Psoas muscle (tissue), 8 donors: ENCODE measurements around the gene PRIM2. TPM values are rescaled to one million over a fixed set of nuclear protein-coding genes. Genes with fewer than 3 reads are reported as not detected.
"Not testable (repeated sequence)": the region's sequence is repeated elsewhere in the genome, so short reads cannot be mapped to it uniquely, and the experiment has no call there.

Experiments used
- ATAC-seq, 4 donors: fragments of 200-7000 bp; cut with Tn5 transposase; one replicate each; pipeline ENCODE4 v1.9.1; 2020; ENCODE audit warnings: moderate library complexity in 3 of 4, mild to moderate bottlenecking in 2 of 4
- DNase-seq, 2 donors: peaks; one replicate each; pipeline ENCODE4 v3.0.0-alpha.2; 2020
- H3K27ac ChIP-seq: fragments of 200-600 bp; one replicate; pipeline ENCODE4 v1.8.0; 2022
- H3K27me3 ChIP-seq, 3 donors: fragments of 200-600 bp in 1 of 3; one replicate each; pipeline versions ENCODE4 v1.6.1 to v1.8.0; 2013 to 2022; ENCODE audit warnings: low read length in 2 of 3, mild to moderate bottlenecking in 2 of 3, moderate library complexity in 1 of 3; ENCODE audit not compliant: insufficient read depth in 3 of 3
- H3K36me3 ChIP-seq, 2 donors: fragments of 200-600 bp in 1 of 2; one replicate each; pipeline versions ENCODE4 v1.6.1 to v1.8.0; 2013 to 2022; ENCODE audit warnings: low read depth in 1 of 2, mild to moderate bottlenecking in 1 of 2, moderate library complexity in 1 of 2; ENCODE audit not compliant: insufficient read depth in 1 of 2
- H3K4me1 ChIP-seq: fragments of 200-600 bp; one replicate; pipeline ENCODE4 v1.8.0; 2022
- H3K4me3 ChIP-seq: fragments of 200-600 bp; one replicate; pipeline ENCODE4 v1.8.0; 2022; ENCODE audit warnings: mild to moderate bottlenecking
- H3K9me3 ChIP-seq: fragments of 200-600 bp; one replicate; pipeline ENCODE4 v1.8.0; 2022
- WGBS, 3 donors: extraction: QIAGEN DNeasy Blood & Tissue Kit; methylation state at CpG; one replicate each; pipeline versions ENCODE4 v1.1.6 to v1.1.7; 2013; 5-methylcytosine and 5-hydroxymethylcytosine counted together
- intact Hi-C, 2 donors: fragments of 100-400 bp; cut with DNase I; formaldehyde crosslinking; loops; one replicate each; pipeline versions ENCODE4 v1.11.0 to v1.14.2; 2022
- polyA plus RNA-seq, 3 donors: library from polyadenylated mRNA; stranded (reverse); fragments of 200-250 nt; gene quantifications; one replicate each; pipeline ENCODE4 v1.2.3, GENCODE V29; 2013
- total RNA-seq, 4 donors: library from RNA; stranded (reverse); fragmentation: NEBNext Ultra II Directional in 2 of 4; extraction: Animal tissue kit (Norgen Biotek cat#: 25700) in 2 of 4; gene quantifications; one replicate each; pipeline versions ENCODE4 v1.2.1 to v1.2.4, GENCODE V29; 2021 to 2023
- donor health status: healthy with polysubstance abuse.
- donor health status: DM: no; HTN: no; CAD: no; lungs with moderate emphysema.
- donor health status: Bipolar disorder and iron deficiency.
- donor health status: healthy.
- donor health status: DM: yes; HTN: yes; CAD: no.
- donor health status: DM: no; HTN: no; CAD: no.
- donor health status: DM: no; HTN: no; CAD: no.
- donor health status: DM: yes; HTN: yes; CAD: no.

Gene PRIM2
- total and polyA plus RNA-seq, 7 donors: 1.7 to 5.9 (median 2.5) TPM

DNA sequence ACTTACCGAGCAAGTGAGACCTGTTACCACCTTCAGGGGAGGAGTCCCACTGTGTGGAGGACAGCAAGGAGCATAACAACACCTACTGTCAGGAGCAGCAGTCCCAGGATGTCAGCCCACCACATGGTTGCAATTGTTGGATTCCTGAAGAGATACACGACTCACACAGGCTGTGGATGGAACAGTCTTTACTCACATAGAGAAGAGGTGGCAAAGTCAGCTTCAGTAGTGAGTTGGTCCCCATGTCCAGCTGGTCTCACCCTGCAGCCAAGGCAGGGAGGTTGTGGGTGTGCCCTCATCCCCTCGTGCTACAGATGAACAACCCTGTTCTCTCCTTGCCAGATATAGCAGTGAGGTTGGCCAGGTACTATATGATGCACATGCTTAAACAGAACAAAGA, 171.1 kb downstream of the PRIM2 start:
- H3K4me1 ChIP-seq, H3K9me3 ChIP-seq, DNase-seq, ATAC-seq, H3K27me3 ChIP-seq, intact Hi-C loops, H3K27ac ChIP-seq, H3K4me3 ChIP-seq, H3K36me3 ChIP-seq: not testable (repeated sequence)
- WGBS, 3 donors: 78 to 88% (median 78%) methylated on average over 3 of the region's 3 CpGs

DNA sequence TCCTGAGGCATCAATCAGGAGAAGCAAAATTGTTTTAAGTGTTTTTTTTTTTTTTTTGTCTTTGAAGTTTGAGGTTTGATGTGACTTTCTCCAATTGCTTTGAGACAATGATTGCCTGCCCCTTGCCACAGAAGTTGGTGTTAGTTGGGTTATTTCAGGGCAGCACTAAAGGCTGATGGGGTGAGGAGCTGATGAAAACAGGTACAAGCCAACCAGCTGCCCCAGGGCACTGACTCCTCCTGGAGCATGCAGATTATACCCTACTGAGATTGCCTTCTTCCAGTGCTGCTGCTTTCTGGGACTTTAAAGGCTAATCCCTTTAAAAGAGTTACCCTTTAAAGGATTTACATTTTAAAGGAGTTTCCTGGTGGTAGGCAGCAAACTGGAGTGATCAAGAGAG, 172.5 kb downstream of the PRIM2 start:
- H3K9me3 ChIP-seq, DNase-seq, ATAC-seq, intact Hi-C loops, H3K4me3 ChIP-seq, H3K4me1 ChIP-seq, H3K27ac ChIP-seq, H3K36me3 ChIP-seq, H3K27me3 ChIP-seq: not testable (repeated sequence)

DNA sequence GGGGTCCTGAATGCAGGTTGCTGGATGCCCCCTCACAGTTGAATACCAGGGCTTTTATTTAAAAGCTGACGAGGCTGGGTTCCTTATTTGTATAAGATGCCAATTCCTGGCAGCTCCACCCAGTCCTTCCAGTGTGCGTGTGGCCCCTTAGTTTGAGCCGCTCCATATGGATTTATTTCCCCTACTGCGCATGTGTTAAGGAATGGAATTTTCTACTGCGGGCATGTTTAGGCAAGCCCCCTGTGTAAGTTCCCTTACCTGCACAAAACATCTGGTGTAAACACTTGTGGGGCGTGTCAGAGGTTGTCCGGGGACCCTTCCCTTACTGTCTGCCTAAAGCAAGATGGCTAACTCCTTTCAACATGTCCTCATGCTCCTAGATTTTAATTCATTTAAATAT, 174.4 kb downstream of the PRIM2 start:
- H3K4me1 ChIP-seq, H3K36me3 ChIP-seq, H3K9me3 ChIP-seq, H3K27ac ChIP-seq, DNase-seq, H3K27me3 ChIP-seq, intact Hi-C loops, ATAC-seq, H3K4me3 ChIP-seq: not testable (repeated sequence)
- 94 to 97% (median 96%) methylated on average over 7 of the region's 7 CpGs for whole genome bisulfite sequencing, 3 donors

DNA sequence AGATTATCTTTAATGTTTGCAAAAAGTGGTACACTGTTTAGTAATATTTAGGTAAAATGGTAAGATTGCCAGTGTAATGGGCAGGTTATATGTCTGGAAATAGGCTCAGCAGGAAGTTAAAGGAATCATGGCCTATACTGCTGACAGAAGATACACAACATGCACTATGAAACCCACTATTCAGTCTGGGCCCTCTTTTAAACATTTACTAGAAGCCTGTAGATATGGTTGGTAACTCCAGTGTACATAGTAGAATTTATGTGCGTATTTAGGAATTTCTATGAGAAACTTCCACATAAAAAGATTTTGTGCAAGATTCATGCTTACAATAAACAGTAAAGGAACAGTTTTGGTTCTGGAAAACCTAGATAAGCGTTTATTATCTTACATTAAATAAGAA, 178.8 kb downstream of the PRIM2 start:
- H3K27ac ChIP-seq, DNase-seq, H3K36me3 ChIP-seq, H3K4me3 ChIP-seq, H3K9me3 ChIP-seq, H3K4me1 ChIP-seq, ATAC-seq, H3K27me3 ChIP-seq, intact Hi-C loops: not testable (repeated sequence)
- 98 to 100% (median 98%) methylated on average over 2 of the region's 2 CpGs for WGBS, 3 donors

DNA sequence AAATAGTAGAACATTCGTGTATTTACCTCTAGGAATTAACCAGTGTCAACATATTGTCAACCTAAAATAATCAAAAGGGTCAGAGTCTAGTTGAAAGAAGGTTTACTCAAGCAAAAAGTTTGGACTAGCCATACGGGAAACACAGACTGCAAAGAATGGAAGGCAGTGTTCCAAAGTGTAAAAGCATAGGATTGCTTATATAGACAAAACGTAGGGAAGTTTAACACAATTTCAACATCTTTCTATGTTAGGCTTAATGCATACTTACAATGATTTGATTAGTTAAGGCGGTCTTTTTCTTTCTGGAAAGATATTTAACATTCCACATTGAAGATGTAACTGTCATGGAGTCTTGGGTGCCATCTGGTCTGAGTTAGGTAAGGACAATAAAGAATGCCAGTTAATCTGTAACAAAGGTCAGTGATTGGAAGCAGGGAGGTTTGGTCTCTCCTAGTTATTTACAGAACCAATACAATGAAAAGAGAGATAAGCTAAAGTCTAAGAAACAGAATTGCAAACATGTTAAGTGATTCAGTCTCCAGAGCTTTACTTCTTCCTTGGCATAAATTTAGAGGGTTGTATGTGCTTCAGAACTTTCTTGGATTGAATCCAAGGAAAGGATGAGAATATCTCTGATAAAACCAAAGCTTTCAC, 183.1 kb downstream of the PRIM2 start:
- DNase-seq, H3K36me3 ChIP-seq, ATAC-seq, H3K9me3 ChIP-seq, H3K4me1 ChIP-seq, H3K27ac ChIP-seq, H3K4me3 ChIP-seq, H3K27me3 ChIP-seq, intact Hi-C loops: not testable (repeated sequence)
- WGBS, 3 donors: 56 to 63% (median 62%) methylated on average over 4 of the region's 4 CpGs

DNA sequence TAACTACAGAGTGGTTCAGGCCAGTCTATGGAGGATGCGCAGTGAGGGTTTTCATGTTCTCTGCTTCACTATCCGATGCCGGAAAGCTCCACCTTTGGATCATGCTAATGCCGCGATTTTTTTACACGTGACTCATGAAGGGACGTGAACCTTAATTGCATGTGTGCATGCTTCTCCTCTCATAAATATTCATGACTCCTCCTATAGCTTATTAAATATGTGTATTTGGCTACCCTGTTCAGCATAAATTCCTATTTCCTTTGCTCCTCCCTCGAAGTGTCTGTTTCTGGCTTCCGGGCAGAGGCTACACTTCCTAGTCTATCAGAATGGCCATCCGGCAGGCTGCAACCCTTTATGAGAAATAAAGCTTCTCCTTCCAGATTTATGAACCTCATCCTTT, 185.0 kb downstream of the PRIM2 start:
- not testable (repeated sequence) for ATAC-seq

DNA sequence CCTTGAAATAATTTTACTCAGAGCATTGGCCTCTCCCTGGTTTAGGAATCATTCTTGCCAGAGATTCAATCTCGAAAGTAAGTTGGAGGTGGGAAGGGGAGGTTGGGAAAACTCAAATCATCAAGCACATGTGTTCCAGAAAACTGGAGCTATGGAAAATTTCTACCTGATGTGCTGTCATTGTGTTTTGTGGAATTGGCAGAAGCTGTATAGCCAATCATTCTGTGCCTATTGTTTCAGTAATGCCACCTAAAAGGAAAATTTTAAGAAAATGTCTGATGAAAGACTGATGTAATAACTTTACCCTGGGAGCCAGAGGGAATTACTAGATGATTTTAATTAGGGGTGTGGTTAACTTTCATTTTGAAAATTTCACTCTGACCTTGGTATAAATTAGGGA, 187.8 kb downstream of the PRIM2 start:
- H3K36me3 ChIP-seq, H3K27me3 ChIP-seq, H3K27ac ChIP-seq, DNase-seq, H3K4me1 ChIP-seq, intact Hi-C loops, H3K4me3 ChIP-seq, ATAC-seq, H3K9me3 ChIP-seq: not testable (repeated sequence)
- WGBS, 3 donors: 45 to 67% (median 63%) methylated on average over 1 of the region's 1 CpG

More for the DNA sequence above, 185.0 kb downstream of the PRIM2 start:
- H3K9me3 ChIP-seq, H3K36me3 ChIP-seq, intact Hi-C loops, H3K4me3 ChIP-seq, DNase-seq, H3K27ac ChIP-seq, H3K4me1 ChIP-seq, H3K27me3 ChIP-seq: not testable (repeated sequence)
- WGBS, 3 donors: 97 to 98% (median 98%) methylated on average over 10 of the region's 10 CpGs

DNA sequence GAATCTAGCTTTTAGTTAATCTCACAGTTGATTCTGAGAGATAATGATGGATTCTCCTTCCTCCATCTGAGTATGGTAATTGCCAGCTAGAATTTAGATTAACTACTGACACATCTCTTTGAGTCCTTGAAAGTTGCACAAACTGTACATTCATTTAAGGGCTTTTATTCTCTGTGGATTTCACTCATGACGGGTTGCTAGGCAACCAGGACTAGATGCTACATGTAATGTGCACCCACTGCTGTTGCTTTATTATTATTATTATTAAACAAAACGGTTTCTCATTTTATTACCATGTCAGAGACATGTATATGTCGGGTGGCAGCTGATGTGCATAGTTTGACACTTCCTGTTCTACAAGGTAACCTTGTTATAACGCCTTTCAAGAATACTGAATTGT, 193.0 kb downstream of the PRIM2 start:
- H3K9me3 ChIP-seq, ATAC-seq, H3K4me3 ChIP-seq, H3K27me3 ChIP-seq, H3K27ac ChIP-seq, intact Hi-C loops, DNase-seq, H3K36me3 ChIP-seq, H3K4me1 ChIP-seq: not testable (repeated sequence)
- WGBS, 3 donors: 85 to 90% (median 89%) methylated on average over 4 of the region's 4 CpGs

DNA sequence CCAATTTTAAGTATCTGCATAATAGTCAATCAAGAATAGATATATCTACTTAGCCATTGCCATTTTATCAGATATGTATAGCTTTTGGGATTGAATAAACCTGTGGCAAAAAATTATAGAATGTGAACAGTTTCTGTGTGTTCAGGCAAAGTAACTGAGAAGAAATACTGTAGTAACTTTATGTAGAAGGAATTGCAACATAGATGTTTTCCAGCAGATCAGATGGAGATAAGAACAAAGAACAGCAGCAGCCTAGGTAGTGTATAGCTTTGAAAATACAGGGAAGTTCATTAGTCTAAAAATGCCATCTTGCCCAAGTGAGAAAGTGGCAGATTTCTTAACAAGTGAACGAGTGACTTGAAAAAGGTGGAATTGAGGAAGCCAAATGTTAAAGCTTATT, 197.7 kb downstream of the PRIM2 start:
- H3K27me3 ChIP-seq, H3K36me3 ChIP-seq, H3K27ac ChIP-seq: not testable (repeated sequence)

DNA sequence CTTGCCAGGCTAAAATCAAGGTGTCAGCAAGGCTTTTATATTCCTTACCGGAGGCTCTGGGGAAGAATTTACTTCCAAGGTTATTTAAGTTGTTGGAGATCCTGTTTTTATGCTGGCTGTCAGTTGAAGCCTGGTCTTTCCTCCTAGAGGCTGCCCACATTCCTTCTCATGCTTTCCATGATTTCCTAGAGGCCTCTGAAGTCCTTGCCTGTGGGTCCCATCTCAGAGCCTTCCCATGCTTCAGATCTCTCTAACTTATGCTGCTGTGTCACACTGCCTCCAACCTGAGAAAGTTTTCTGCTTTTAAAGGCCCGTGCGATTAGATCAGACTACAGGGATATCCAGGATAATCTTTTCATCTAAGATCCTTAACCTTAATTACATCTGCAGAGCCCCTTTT, 198.4 kb downstream of the PRIM2 start:
- H3K4me3 ChIP-seq, H3K27ac ChIP-seq, H3K4me1 ChIP-seq, H3K27me3 ChIP-seq, intact Hi-C loops, ATAC-seq, H3K36me3 ChIP-seq, DNase-seq, H3K9me3 ChIP-seq: not testable (repeated sequence)
- 29 to 71% (median 68%) methylated on average over 1 of the region's 3 CpGs for WGBS, 3 donors

More for the DNA sequence above, 197.7 kb downstream of the PRIM2 start:
- DNase-seq, ATAC-seq, H3K4me1 ChIP-seq, H3K4me3 ChIP-seq, intact Hi-C loops, H3K9me3 ChIP-seq: not testable (repeated sequence)
- 80 to 85% (median 80%) methylated on average over 1 of the region's 1 CpG for WGBS, 3 donors

DNA sequence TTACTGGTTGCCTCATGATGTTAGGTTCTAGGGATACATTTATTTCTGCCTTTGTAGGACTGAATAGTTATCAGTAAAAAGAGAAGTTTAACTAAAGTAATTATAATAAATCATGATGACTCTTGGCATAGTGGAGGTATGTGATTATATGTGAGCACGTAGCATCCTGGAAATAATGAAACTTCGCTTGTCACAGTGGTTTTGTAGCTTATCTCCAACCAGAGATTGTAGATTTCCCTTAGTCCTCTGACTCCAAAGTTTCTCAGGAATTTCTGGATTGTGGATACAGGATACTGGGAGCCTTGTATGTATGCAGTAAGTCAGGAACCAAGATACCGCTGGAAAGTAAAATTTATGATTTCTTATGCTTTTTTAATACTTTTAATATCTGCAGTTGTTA, 199.3 kb downstream of the PRIM2 start:
- H3K4me3 ChIP-seq, DNase-seq, H3K9me3 ChIP-seq, H3K4me1 ChIP-seq, intact Hi-C loops, H3K27me3 ChIP-seq, H3K36me3 ChIP-seq, ATAC-seq, H3K27ac ChIP-seq: not testable (repeated sequence)
- 82 to 88% (median 85%) methylated on average over 3 of the region's 3 CpGs for WGBS, 3 donors

DNA sequence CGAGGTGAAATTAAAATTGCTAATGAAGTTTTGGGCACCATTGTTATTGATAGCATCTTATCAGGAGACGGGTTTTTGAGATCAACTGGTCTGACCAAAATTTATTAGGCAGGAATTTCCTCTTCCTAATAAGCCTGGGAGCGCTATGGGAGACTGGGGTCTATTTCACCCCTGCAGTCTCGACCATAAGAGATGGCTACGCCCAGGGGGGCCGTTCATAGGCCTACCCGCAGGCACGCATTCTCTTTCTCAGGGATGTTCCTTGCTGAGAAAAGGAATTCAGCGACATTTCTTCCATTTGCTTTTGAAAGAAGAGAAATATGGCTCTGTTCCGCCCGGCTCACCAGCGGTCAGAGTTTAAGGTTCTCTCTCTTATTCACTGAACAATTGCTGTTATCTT, 201.8 kb downstream of the PRIM2 start:
- H3K27me3 ChIP-seq, DNase-seq, H3K4me1 ChIP-seq, H3K9me3 ChIP-seq, intact Hi-C loops, H3K27ac ChIP-seq, H3K4me3 ChIP-seq, H3K36me3 ChIP-seq, ATAC-seq: not testable (repeated sequence)
- WGBS, 3 donors: 68 to 75% (median 70%) methylated on average over 12 of the region's 12 CpGs
